ENCODE results near the gene KRT1. TPM values are rescaled to one million over a fixed set of nuclear protein-coding genes. Genes with fewer than 3 reads are reported as not detected.

The KRT1 gene
- polyA plus RNA-seq, 1 of the 3 experiments (the other 2 are of a cell fraction) = not detected

DNA sequence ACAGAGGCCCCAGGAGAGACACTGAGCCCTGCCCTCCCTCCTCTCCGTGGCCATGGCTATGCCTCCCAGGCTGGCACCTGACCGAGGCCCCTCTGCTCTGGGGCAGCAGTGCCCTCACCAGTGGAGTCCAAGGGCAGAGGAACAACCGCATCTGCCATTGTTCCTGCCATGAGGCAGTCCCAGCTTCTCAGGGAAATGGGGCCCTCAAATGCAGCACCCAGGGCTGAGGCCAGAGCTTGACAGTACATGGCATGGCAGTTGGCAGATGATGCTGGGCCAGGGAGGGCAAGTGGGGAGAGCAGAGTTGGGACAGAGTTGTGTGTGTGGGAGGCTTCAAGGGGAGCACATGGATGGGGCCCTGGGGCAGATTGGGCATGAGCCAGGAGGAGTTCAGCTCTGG lies 44.2 kb upstream of the KRT1 start:
- no peaks in the 10 kb centered on the region for H4K20me1 ChIP-seq (ENCODE audit: insufficient read depth)
- H3K4me3 ChIP-seq (ENCODE audit: low read depth in 2 of 2, low read length in 1 of 2) = no peak overlapping the region
- H3K4me1 ChIP-seq (ENCODE audit: control insufficient read depth in 1 of 2, insufficient read depth in 2 of 2, low read depth in 1 of 2, low read length in 1 of 2) = no peaks in the 10 kb centered on the region
- no peaks in the 10 kb centered on the region for H3K79me2 ChIP-seq (ENCODE audit: insufficient read depth)
- H3K27me3 ChIP-seq (ENCODE audit: insufficient read depth) = peaks cover 13% of the 10 kb centered on the region
- ChIA-PET POLR2A (no interaction called here), CTCF (no interaction called here)
- no peak overlapping the region for H2AFZ ChIP-seq (ENCODE audit: low read depth)
- no peaks in the 10 kb centered on the region for H3K9me2 ChIP-seq
- H3F3A ChIP-seq (replicated peaks; ENCODE audit: insufficient read depth) = no peaks in the 10 kb centered on the region
- H3K9me3 ChIP-seq = no peaks in the 10 kb centered on the region
- no peak for DNase-seq
- TF ChIP-seq JUND (IDR thresholded peaks at IDR 0.05) = no peak
- TF ChIP-seq FOXJ3 (CRISPR knock-in tag; IDR thresholded peaks at IDR 0.05) = no peak
- TF ChIP-seq, protein P1, sequence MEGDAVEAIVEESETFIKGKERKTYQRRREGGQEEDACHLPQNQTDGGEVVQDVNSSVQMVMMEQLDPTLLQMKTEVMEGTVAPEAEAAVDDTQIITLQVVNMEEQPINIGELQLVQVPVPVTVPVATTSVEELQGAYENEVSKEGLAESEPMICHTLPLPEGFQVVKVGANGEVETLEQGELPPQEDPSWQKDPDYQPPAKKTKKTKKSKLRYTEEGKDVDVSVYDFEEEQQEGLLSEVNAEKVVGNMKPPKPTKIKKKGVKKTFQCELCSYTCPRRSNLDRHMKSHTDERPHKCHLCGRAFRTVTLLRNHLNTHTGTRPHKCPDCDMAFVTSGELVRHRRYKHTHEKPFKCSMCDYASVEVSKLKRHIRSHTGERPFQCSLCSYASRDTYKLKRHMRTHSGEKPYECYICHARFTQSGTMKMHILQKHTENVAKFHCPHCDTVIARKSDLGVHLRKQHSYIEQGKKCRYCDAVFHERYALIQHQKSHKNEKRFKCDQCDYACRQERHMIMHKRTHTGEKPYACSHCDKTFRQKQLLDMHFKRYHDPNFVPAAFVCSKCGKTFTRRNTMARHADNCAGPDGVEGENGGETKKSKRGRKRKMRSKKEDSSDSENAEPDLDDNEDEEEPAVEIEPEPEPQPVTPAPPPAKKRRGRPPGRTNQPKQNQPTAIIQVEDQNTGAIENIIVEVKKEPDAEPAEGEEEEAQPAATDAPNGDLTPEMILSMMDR (IDR thresholded peaks at IDR 0.05) = no peak
- no peak for TF ChIP-seq FOSL2 (IDR thresholded peaks at IDR 0.05; ENCODE audit: borderline replicate concordance, low read depth)
- no peak for TF ChIP-seq RFX5 (IDR thresholded peaks at IDR 0.05; ENCODE audit: low read length)
- TF ChIP-seq CHD2 (IDR thresholded peaks at IDR 0.05; ENCODE audit: low read length, partially characterized antibody) = no peak
- no peak for TF ChIP-seq FOXM1 (IDR thresholded peaks at IDR 0.05; ENCODE audit: low read depth)
- no peak for TF ChIP-seq NFIC (IDR thresholded peaks at IDR 0.05; ENCODE audit: borderline replicate concordance)
- TF ChIP-seq EZH2phosphoT487 (IDR thresholded peaks at IDR 0.05; ENCODE audit: borderline replicate concordance, low read depth) = no peak
- no peak for TF ChIP-seq TCF12 (IDR thresholded peaks at IDR 0.05)
- TF ChIP-seq, protein P2, sequence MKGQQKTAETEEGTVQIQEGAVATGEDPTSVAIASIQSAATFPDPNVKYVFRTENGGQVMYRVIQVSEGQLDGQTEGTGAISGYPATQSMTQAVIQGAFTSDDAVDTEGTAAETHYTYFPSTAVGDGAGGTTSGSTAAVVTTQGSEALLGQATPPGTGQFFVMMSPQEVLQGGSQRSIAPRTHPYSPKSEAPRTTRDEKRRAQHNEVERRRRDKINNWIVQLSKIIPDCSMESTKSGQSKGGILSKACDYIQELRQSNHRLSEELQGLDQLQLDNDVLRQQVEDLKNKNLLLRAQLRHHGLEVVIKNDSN (IDR thresholded peaks at IDR 0.05; ENCODE audit: borderline replicate concordance, low read depth) = no peak
- no peak for TF ChIP-seq SIN3A (IDR thresholded peaks at IDR 0.05; ENCODE audit: borderline replicate concordance, low read depth, low read length)
- TF ChIP-seq, protein P3, sequence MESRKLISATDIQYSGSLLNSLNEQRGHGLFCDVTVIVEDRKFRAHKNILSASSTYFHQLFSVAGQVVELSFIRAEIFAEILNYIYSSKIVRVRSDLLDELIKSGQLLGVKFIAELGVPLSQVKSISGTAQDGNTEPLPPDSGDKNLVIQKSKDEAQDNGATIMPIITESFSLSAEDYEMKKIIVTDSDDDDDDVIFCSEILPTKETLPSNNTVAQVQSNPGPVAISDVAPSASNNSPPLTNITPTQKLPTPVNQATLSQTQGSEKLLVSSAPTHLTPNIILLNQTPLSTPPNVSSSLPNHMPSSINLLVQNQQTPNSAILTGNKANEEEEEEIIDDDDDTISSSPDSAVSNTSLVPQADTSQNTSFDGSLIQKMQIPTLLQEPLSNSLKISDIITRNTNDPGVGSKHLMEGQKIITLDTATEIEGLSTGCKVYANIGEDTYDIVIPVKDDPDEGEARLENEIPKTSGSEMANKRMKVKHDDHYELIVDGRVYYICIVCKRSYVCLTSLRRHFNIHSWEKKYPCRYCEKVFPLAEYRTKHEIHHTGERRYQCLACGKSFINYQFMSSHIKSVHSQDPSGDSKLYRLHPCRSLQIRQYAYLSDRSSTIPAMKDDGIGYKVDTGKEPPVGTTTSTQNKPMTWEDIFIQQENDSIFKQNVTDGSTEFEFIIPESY (IDR thresholded peaks at IDR 0.05; ENCODE audit: borderline replicate concordance, low read depth) = no peak
- TF ChIP-seq TAF1 (IDR thresholded peaks at IDR 0.05; ENCODE audit: borderline replicate concordance, low read depth, low read length) = no peak
- TF ChIP-seq TEAD4 (IDR thresholded peaks at IDR 0.05; ENCODE audit: borderline replicate concordance, insufficient read depth) = no peak
- TF ChIP-seq SMC3 (IDR thresholded peaks at IDR 0.05; ENCODE audit: low read depth, low read length) = no peak
- WGBS (ENCODE audit: low lambda C conversion rate) = no CpG with 5 or more reads among the region's 3 CpGs
- H3K9ac ChIP-seq = no peak overlapping the region
- H3K36me3 ChIP-seq (replicated peaks in 1 of 2; ENCODE audit: control insufficient read depth in 1 of 2, insufficient read depth in 2 of 2, low read length in 1 of 2) = no peaks in the 10 kb centered on the region
- H3K27ac ChIP-seq (ENCODE audit: low read depth in 2 of 2, low read length in 1 of 2) = no peak overlapping the region
- no peak overlapping the region for H3K4me2 ChIP-seq
